ENCODE data around the gene ARAP2.

ARAP2 gene

GRCh38 chr4:36282503-36283030 is 38.3 kb upstream of the ARAP2 start:
- no peak for TF ChIP-seq Cebpa-rat (IDR thresholded peaks at IDR 0.05)
- no peak overlapping the region for H3K27ac ChIP-seq
- H3K27me3 ChIP-seq = no peaks in the 10 kb centered on the region
- no peaks in the 10 kb centered on the region for H3K36me3 ChIP-seq
- no peaks in the 10 kb centered on the region for H4K20me1 ChIP-seq
- H3K4me3 ChIP-seq = no peak overlapping the region
- no peak overlapping the region for H3K9ac ChIP-seq
- H3K9me3 ChIP-seq = no peaks in the 10 kb centered on the region
- H3K4me1 ChIP-seq = peaks cover 22% of the 10 kb centered on the region
- H3K4me2 ChIP-seq = no peak overlapping the region

- no peak within 1 kb of the TSS for H3K9ac ChIP-seq
- TF ChIP-seq Cebpa-rat (IDR thresholded peaks at IDR 0.05) = no peak
- H3K9me3 ChIP-seq = no peaks in the 10 kb centered on the region
- peak within 1 kb of the TSS; percentile 33 for H3K27ac ChIP-seq
- no peaks in the 10 kb centered on the region for H3K27me3 ChIP-seq
- H4K20me1 ChIP-seq = no peaks in the 10 kb centered on the region
- H3K4me2 ChIP-seq = peak within 1 kb of the TSS; percentile 61
- H3K4me3 ChIP-seq = no peak within 1 kb of the TSS
- H3K4me1 ChIP-seq = peaks cover 22% of the 10 kb centered on the region
- no peaks in the 10 kb centered on the region for H3K36me3 ChIP-seq
Measured at GRCh38 chr4:36281384-36282106, 37.2 kb upstream of the ARAP2 start, which contains the start of gene DTHD1. DTHD1 (plus strand) TSS chr4:36281616; CDS start chr4:36281759, 143 bp downstream.

- Histone ChIP-seq H3K27ac (peak overlapping the region; percentile 33), H3K27me3 (no peaks in the 10 kb centered on the region), H3K9me3 (no peaks in the 10 kb centered on the region), H3K4me1 (peaks cover 22% of the 10 kb centered on the region), H3K9ac (no peak overlapping the region), H4K20me1 (no peaks in the 10 kb centered on the region), H3K4me2 (peak overlapping the region; percentile 61), H3K4me3 (no peak overlapping the region), H3K36me3 (no peaks in the 10 kb centered on the region)
- no peak for TF ChIP-seq Cebpa-rat (IDR thresholded peaks at IDR 0.05)
Measured at GRCh38 chr4:36280555-36280954, 36.2 kb upstream of the ARAP2 start.

GRCh38 chr4:36278789-36279188 is 34.5 kb upstream of the ARAP2 start:
- no peak for TF ChIP-seq Cebpa-rat (IDR thresholded peaks at IDR 0.05)
- Histone ChIP-seq H3K4me2 (no peak overlapping the region), H3K27me3 (no peaks in the 10 kb centered on the region)

GRCh38 chr4:36277533-36277932 is 33.2 kb upstream of the ARAP2 start:
- H3K9me3 ChIP-seq = no peaks in the 10 kb centered on the region
- H3K4me3 ChIP-seq = no peak overlapping the region
- no peaks in the 10 kb centered on the region for H3K27me3 ChIP-seq
- H3K9ac ChIP-seq = no peak overlapping the region
- H4K20me1 ChIP-seq = no peaks in the 10 kb centered on the region
- H3K36me3 ChIP-seq = no peaks in the 10 kb centered on the region
- TF ChIP-seq Cebpa-rat (IDR thresholded peaks at IDR 0.05) = no peak
- no peak overlapping the region for H3K27ac ChIP-seq
- H3K4me1 ChIP-seq = peaks cover 22% of the 10 kb centered on the region
- no peak overlapping the region for H3K4me2 ChIP-seq

More at GRCh38 chr4:36278789-36279188, 34.5 kb upstream of the ARAP2 start:
- Histone ChIP-seq H3K9ac (no peak overlapping the region), H3K9me3 (no peaks in the 10 kb centered on the region), H3K4me1 (peaks cover 22% of the 10 kb centered on the region), H4K20me1 (no peaks in the 10 kb centered on the region), H3K27ac (no peak overlapping the region), H3K4me3 (no peak overlapping the region), H3K36me3 (no peaks in the 10 kb centered on the region)

GRCh38 chr4:36274158-36274557 is 29.8 kb upstream of the ARAP2 start:
- Histone ChIP-seq H3K4me3 (no peak overlapping the region), H3K9ac (no peak overlapping the region), H3K27ac (no peak overlapping the region), H3K4me2 (no peak overlapping the region), H3K27me3 (no peaks in the 10 kb centered on the region), H3K9me3 (no peaks in the 10 kb centered on the region), H3K36me3 (no peaks in the 10 kb centered on the region), H4K20me1 (no peaks in the 10 kb centered on the region), H3K4me1 (no peaks in the 10 kb centered on the region)
- TF ChIP-seq Cebpa-rat (IDR thresholded peaks at IDR 0.05) = no peak

- H3K9ac ChIP-seq = no peak overlapping the region
- H3K4me3 ChIP-seq = no peak overlapping the region
- H3K36me3 ChIP-seq = no peaks in the 10 kb centered on the region
- H3K4me2 ChIP-seq = no peak overlapping the region
- H3K4me1 ChIP-seq = no peaks in the 10 kb centered on the region
- H3K27ac ChIP-seq = no peak overlapping the region
- no peaks in the 10 kb centered on the region for H3K27me3 ChIP-seq
- H4K20me1 ChIP-seq = no peaks in the 10 kb centered on the region
- TF ChIP-seq Cebpa-rat (IDR thresholded peaks at IDR 0.05) = no peak
- H3K9me3 ChIP-seq = no peaks in the 10 kb centered on the region
Measured at GRCh38 chr4:36273276-36273675, 29.0 kb upstream of the ARAP2 start.

GRCh38 chr4:36269533-36270173 is 25.3 kb upstream of the ARAP2 start:
- Histone ChIP-seq H3K4me3 (no peak overlapping the region), H3K9me3 (no peaks in the 10 kb centered on the region), H3K4me1 (peaks cover 11% of the 10 kb centered on the region), H4K20me1 (no peaks in the 10 kb centered on the region), H3K36me3 (no peaks in the 10 kb centered on the region), H3K27me3 (no peaks in the 10 kb centered on the region), H3K27ac (no peak overlapping the region), H3K9ac (no peak overlapping the region), H3K4me2 (no peak overlapping the region)
- no peak for TF ChIP-seq Cebpa-rat (IDR thresholded peaks at IDR 0.05)

- H3K27me3 ChIP-seq = no peaks in the 10 kb centered on the region
- H3K9me3 ChIP-seq = no peaks in the 10 kb centered on the region
- no peak overlapping the region for H3K4me2 ChIP-seq
- H3K27ac ChIP-seq = no peak overlapping the region
- H3K36me3 ChIP-seq = no peaks in the 10 kb centered on the region
- no peak overlapping the region for H3K4me3 ChIP-seq
- no peak overlapping the region for H3K9ac ChIP-seq
- peaks cover 11% of the 10 kb centered on the region for H3K4me1 ChIP-seq
- TF ChIP-seq Cebpa-rat (IDR thresholded peaks at IDR 0.05) = no peak
- no peaks in the 10 kb centered on the region for H4K20me1 ChIP-seq
Measured at GRCh38 chr4:36269101-36269500, 24.8 kb upstream of the ARAP2 start.

Measured in BLaER1 (cell line).